HG03439 (cell line): ENCODE measurements around the gene RPS2.

ENCODE experiments used
- ATAC-seq: cut with Tn5 transposase; IDR thresholded peaks from one replicate; pipeline ENCODE4 v1.9.1; 2021; ENCODE audit warnings: mild to moderate bottlenecking, moderate library complexity; ENCODE audit not compliant: unreplicated experiment

RPS2 gene

DNA sequence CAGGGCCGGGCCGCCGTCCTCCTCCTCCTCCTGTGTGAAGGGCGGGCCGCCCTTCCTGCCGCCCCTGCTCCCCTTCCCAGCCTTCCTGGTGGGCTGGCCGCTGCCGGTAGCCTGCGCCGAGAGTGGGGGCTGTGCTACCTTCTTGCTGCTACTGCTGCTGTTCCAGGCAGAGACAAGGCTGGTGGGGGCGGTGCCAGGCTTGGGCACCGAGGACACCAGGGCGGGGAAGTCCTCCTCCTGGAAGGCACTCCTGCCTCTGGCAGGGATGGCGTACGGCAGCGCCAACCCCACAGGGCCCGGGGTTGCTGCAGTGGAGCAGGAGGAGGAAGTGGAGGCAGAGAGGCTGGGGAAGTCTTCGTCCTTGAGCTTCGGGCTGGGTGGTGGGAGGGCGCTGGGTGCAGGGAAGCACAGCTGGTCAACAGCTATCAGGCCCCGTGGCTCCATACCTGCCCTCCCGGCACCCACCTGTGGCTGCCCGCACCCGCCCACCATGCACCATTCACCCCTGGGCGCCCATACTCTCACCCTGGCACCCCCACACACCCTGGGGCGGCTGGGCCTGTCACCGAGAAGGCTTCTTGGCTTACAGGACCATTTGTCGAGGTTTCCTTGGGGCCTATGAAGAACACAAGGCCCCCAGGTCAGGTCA lies 35.4 kb upstream of the RPS2 start:
- no peak for ATAC-seq

DNA sequence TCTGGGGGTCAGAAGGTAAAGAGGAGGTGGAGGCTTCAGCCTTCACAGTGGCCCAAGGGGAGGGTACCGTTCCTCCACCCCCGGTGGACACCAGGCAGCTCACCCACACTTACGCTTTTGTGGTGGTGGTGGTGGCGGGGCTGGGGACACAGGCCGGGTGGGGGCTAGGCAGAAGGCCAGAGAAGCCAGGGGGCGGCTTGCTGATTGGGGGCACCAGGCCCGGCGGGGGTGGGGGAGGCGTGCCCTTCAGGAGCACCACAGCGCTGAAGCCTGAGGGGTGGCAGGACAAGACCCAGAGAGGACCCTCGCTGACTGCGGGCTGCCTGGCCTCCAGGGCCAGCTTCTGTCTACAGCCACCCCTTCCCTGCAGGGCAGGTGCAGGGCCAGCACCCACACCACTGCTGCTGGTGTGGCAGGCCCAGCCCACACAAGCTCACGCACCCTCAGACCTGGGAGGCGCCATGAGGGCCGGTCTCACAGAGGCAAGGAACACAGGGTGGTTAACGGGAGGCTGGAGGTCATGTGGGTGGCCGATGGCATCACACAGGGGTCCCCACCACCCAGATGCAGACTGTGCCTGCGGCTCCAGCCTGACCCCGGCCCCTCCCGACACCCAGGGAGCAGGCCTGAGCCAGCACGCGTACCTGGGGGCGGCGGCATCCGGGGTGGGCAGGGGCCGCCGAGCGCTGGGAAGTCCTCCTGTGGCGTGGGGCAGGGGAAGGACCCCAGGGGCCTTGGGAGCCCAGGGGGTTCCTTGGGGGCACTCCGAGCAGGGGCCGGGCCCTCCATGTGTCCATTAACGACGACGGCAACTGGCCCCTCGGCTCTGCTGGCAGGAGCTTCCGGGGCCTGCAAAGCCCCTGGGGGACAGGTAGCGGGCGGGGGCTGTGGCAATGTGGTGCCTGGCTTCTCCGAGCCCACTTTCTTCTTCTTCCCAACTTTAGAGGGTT lies 34.5 kb upstream of the RPS2 start:
- ATAC-seq, result no peak

DNA sequence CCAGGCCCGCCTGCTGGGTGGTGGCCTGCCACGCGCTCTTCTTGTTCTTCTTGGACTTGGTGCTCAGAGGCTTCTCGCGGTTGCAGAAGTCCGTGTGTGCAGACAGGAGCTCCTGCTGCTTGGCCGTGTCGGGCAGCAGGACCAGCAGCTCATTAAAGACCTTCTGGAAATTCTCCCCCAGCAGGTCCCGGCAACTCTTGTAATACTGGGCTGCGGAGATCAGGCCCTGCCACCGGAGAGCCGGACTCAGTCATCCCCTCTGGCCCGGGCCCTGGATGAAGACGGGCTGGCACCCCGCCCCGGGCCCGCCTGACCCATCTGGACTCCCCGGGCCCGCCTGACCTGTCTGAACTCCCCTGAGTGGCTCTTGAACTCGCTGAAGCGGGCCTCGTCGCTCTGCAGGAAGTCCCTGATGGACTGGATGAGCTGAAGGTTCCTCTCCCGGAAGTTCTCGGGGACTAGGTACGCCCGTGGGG lies 33.8 kb upstream of the RPS2 start:
- ATAC-seq, result no peak

DNA sequence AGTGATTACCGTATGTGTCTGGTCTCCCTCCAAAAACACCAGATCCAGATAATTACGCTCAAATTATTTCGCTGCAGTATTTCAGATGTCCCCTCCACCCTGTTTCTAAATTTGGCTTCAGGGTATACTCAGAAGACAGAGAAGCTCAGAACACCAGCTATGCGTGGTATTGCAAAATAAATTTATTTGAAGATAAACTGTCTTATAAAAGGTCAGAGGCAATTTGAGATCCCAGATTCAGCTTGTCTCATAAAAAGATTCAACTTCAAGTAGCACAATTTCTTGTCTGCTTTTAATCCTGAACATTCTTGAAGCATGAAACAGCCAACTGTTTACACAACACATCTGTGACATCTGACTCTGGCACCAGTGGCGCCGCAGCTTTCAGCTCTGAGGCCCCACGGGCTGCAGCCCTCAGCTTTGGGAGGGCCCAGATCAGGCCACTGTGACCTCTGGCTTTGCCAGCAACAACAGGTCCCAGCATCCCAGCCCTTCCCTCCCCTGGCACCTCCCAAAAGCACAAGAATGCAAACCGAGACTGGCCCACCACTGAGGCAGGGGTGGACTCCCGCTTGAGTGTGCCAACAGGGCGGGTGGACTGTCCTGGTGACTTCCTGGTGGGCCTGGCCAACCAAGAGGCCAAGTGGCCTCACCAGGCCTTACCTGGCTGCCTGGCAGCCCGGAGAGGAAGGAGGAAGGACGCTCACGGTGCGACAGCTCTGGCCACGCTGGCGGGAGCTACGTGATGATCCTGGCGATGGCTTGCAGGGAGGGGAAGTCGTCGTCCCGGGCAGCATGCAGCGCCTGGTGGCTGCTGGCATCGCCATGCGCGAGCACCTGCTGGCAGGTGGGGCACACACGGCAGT lies 33.1 kb upstream of the RPS2 start:
- ATAC-seq, result no peak

DNA sequence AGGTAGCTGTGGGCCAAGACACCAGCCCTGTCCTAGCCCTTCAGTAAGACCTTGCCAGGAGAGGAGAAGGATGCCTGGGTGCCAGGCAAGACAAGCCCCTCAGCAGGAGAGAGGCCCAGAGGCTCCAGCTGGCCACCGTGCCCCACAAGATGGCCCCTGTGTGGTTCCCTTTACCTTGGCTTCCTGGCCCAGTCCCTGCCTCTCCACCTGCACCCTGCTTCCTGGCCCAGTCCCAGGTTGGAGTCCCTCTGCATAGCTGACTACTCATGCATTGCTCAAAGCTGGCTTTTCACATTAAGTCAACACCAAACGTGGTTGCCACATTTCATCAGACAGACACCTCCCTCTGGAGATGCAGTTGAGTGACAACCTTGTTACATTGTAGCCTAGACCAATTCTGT lies 29.1 kb upstream of the RPS2 start:
- no peak for ATAC-seq

DNA sequence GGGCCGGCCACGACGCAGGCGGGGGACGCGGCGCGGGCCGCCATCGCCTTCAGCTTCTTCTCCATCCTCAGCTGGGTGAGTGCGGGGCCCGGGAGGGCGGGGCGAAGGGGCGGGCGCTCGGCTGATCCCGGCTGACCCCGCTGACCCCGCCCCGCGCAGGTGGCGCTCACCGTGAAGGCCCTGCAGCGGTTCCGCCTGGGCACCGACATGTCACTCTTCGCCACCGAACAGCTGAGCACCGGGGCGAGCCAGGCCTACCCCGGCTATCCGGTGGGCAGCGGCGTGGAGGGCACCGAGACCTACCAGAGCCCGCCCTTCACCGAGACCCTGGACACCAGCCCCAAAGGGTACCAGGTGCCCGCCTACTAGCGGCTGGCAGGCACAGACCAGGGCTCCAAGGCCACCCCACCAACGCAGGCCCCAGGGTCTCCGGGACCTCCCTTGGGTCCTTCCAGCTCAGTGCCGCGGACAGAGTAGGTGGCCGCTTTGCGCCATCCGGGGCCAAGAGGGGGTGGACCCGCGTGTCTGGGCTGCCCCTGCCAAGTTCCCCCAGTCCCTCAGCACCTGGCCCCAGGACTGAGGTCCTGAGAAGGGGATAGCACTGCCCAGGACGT lies 28.2 kb upstream of the RPS2 start:
- ATAC-seq, result no peak

DNA sequence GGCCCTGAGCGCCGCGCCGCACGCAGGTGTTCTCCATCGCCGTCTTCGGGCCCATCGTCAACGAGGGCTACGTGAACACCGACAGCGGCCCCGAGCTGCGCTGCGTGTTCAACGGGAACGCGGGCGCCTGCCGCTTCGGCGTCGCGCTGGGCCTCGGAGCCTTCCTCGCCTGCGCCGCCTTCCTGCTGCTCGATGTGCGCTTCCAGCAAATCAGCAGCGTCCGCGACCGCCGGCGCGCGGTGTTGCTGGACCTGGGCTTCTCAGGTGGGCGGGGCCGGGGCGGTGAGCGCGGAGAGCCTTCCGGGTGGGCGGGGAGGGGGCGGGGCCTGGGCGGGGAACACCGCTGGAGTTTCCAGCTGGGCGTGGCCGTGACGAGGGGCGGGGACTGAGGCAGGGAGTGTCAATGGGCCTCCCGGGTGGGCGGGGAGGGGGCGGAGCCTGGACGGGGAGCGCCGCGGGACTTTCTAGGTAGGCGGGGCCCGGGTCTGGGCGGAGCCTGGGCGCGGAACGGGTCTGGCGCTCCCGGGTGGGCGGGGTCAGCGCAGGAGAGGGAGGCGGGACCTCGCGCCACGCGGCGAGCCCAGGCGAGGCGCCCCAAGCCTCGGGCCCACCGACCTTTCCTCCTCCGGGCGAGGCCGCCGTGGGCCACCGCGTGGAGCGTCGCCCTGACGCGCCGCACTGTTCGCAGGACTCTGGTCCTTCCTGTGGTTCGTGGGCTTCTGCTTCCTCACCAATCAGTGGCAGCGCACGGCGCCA lies 27.5 kb upstream of the RPS2 start:
- ATAC-seq, result peak; percentile 50

DNA sequence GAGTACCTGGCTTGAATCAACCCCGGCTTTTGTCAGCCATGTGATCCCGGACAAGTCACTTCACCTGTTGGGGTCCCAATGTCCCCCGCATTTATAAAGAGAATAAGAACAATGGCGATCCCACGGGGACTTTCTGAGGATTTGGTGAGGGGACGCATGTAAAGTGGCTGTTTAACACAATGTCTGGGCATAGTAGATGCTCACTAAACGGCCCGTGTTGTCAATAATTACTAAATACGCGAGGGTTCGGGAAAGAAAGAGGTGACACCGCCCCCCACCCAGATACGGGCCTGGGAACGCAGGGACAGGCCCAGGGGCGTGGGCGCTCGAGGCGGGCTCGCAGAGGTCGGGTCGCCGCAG lies 26.9 kb upstream of the RPS2 start:
- ATAC-seq, result no peak

DNA sequence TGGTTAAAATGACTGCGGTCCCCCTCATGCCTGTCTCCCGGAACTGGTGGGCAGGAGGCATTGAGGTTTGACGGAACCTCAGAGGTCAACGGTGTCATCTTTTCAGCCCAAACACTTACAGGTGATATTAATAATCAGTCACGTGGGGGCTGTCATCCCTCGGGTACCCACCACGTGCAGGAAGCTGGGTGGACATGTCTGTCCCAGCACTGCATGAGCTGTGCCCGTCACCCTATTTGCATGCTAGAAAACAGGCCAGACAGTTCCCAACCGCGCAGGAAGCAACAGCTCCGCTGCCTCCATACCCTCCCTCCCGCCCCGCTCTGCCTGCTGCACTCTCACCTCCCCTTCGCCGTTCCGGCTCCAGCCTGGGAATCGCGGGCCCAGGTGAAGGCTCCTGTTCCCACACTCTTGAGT lies 26.5 kb upstream of the RPS2 start:
- ATAC-seq, result peak; percentile 35

DNA sequence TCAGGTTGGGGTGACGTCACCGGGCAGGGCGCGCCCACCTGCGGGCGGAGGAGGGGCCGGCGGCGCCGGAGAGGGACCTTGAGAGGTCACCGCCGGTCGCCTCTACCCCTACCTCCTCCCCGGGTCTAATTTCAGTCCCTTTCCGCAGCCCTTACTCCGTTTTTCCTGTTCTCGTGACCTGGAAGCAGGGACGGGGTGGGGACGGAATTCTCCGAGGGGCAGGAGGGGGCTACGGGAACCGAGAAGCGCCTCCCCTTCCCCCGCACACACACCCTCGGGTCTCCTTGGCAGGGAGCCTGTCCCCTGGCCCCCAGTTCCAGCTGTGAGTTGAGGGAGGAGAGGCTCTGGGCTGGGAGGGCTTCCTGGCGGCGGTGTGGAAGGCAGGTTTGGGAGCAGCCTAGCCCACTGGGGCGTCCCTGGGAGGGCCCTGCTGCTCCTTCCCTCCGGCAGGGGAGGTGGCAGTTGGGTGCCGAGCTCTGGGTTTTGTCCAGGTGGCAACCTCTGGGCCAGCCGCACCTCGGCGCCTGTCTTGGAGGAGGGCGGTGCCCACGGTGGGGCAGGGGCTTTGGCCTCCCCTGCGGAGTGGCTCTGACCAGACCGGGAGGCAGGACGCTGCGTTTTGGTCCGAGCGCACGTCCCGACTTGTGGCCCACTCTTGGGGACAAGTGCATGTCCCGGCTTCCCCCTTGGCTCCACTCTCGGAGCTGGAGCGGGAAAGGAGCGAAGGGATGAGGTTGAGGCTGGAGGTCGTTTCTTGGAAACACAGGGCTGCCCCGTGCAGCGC lies 25.9 kb upstream of the RPS2 start:
- no peak for ATAC-seq

DNA sequence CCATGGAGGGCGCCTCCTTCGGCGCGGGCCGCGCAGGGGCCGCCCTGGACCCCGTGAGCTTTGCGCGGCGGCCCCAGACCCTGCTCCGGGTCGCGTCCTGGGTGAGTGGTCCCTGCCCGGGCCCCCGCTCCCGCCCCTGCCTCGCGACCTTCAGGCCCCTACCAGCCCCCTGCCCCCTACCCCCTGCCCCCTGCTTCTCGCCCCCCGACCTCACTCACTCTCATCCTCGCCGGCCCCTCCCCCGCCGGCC lies 25.4 kb upstream of the RPS2 start:
- no peak for ATAC-seq

DNA sequence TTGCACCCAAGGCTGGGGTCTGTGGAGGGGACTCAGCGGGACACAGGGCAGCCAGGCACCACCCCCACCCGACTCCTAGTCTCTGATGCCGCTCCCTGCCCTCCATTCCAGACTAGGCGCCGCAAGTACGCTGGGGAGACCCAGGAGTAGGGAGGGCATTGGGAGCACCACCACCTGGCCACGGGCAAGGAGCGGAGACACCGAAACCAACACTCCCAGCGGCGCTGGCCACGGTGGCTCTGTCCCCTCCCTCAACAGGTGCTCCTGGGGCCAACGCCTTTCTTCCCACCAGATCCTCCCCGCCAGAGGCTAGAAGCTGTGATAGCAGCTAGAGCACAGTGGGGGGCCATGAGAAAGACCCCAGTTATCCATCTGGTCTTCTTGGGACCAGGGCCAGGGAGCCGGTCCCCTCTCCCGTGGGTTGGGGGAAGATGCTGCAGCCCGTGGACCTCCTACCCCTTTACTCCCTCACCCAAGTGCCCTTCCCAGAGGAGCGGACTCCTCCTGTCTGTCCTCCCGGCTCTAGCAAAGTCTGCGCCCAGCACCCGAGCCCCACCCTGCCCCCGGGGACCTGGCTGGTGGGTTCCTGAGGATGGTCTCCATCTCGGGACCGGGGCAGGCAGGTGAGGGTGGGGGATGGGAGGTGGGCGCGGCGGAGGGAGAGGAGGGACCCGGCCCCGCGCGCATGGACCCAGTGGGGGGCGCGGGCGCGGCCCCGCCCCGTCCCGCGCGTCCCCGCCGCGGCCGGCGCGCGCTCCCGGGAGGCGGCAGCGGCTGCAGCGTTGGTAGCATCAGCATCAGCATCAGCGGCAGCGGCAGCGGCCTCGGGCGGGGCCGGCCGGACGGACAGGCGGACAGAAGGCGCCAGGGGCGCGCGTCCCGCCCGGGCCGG lies 24.8 kb upstream of the RPS2 start, which contains the start of gene SYNGR3:
TSS of gene SYNGR3 (plus strand) at position 762 of the 892 bp plus-strand sequence. CDS start 133 bp downstream, outside the sequence.
- no peak for ATAC-seq

DNA sequence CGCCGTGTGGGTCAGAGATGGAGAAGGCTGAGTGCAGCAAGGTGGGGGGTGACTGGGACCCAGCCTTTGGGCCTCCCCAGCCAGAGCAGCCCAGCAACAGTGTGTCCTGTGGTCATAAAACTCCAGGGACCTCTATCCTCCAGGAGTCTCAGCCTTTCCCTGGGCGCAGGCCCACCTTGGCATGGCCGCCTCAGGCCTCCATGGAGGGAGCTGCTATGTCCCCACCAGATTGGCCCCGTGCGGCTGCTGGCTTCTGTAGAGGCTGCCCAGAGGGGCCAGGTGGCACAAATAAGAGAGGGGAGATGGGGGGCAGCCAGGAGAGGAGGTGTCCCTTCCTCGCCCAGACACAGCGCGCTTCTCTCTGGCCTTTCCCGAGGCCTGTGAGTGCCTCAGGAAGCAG lies 22.6 kb upstream of the RPS2 start:
- ATAC-seq, result no peak

DNA sequence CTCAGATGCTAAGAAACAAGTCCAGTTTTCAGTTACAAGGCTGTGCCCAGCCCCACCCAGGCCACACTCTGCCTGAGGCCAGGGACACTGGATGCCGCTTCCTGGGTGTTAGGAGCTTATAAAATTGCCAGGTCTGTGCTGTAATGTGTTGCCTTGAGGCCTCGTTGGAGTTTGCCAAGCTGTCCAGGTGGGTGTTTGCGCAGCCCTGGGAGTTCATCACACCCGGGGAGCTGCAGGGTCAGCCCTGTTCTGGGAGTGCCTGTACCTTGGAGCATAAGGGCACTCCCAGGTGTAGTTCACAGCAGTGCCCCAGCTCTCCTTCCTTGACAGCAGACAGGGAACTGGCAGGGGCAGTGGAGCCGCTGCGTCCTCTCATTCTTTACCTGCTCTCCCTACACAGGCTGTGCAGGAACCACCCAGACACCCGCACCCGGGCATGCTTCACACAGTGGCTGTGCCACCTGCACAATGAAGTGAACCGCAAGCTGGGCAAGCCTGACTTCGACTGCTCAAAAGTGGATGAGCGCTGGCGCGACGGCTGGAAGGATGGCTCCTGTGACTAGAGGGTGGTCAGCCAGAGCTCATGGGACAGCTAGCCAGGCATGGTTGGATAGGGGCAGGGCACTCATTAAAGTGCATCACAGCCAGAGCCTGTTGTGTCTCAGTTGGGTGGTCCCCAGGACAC lies 21.0 kb upstream of the RPS2 start:
- ATAC-seq, result no peak

DNA sequence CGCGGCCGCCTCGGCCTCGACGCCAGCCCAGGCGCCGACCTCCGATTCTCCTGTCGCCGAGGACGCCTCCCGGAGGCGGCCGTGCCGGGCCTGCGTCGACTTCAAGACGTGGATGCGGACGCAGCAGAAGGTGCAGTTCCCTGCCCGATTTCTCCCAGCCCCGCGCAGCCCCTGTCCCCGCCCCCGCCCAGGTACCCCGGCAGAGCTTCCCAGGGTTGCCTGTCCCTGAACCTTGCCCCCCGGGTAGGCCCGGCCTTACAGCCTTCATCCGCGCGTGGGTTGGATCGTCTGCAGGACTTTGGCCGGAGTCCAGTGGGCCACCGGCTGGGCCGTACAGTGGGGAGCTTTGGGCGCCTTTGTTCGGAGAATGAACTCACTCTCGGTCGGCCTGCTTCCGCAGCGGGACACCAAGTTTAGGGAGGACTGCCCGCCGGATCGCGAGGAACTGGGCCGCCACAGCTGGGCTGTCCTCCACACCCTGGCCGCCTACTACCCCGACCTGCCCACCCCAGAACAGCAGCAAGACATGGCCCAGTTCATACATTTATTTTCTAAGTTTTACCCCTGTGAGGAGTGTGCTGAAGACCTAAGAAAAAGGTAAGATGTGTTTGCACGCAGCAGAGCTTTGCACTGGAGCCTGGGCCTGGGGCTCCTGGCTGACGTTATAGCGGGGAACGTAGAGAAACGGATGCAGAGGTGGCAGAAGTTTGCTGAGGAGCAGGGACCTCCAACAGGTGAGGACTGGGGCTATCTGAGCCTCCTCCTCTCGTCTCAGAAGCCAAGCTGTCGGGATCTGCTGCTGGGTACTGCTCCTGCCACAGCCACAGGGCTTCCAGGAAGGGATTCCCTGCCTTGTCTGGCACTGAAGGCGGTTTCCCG lies 20.0 kb upstream of the RPS2 start:
- no peak for ATAC-seq

DNA sequence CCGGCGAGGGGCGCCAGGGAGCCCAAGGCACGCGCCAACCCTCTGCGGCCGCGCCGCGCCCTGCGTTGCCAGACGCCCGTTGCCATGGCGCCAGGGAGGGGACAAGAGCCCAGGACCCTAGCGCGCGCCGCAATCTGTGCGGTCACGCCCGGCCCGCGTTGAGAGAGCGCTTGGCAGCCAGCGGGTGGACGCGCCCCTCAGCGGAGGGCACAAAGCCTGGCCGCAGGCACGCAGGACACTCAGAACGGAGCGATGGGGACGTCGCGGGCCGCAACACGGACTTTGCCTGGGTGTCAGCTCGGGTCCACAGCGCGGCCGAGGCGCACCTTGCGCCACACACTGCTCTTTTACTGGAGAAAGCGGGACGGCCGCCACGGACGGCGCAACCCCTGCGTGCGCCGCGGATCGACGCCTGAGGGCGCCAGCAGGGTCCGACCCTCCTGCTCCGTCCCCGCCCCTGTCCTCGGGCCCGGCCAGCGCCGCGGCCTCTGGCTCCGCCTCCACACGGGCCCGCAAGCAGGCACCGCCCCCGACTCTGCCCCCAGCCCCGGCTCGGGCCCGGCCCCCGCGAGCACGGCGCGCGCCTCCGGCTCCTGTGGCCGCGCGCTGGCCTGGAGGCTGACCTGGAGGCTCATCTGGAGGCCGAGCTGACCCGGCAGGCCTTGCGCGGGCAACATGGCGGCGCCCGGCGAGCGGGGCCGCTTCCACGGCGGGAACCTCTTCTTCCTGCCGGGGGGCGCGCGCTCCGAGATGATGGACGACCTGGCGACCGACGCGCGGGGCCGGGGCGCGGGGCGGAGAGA lies 19.1 kb upstream of the RPS2 start, which contains the start of gene GFER:
TSS of gene GFER (plus strand) at position 650 of the 803 bp plus-strand sequence. CDS start at position 676, 26 bp downstream.
- ATAC-seq, result peak; percentile 73
